Erythroblast (primary cell): ENCODE results near the gene ADIPOR2.

Source experiments
- GATA1 ChIP-seq: IDR thresholded peaks from 2 replicates; pipeline ENCODE4 v1.6.1; 2011; ENCODE audit warnings: low read depth, mild to moderate bottlenecking, control low read depth, low read length, moderate library complexity
- POLR2A ChIP-seq: IDR thresholded peaks from 2 replicates; pipeline ENCODE4 v1.6.1; 2011; ENCODE audit warnings: mild to moderate bottlenecking, low read length

DNA sequence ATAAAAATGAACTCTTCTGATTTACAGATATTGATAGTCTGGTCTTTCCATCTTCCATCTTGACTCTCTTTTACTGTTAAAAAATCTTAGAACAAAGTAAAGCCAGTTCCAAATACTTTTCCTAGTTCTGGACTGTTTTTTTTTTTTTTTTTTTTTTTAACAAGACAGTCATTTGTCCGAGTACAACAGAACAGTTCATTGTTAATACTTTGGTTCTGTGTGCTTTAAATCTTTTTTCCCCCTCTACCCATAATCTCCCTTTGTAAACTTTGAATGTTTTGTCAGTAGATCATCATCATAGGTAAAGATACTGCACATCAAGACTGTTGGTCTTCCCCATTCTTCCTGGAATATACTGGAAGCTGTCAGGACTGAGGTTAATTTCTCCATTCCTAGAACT, 38.0 kb downstream of the ADIPOR2 start:
- no peak for TF ChIP-seq POLR2A
- TF ChIP-seq GATA1, result no peak
